T-helper 22 cell (primary cell): ENCODE data around the gene SRD5A1.
"Not testable (repeated sequence)": the region's sequence is repeated elsewhere in the genome, so short reads cannot be mapped to it uniquely, and the experiment has no call there.

Source experiments
- DNase-seq: peaks from one replicate; pipeline ENCODE4 v3.0.0-alpha.2; 2020; ENCODE audit warnings: low read depth

The SRD5A1 gene

DNA sequence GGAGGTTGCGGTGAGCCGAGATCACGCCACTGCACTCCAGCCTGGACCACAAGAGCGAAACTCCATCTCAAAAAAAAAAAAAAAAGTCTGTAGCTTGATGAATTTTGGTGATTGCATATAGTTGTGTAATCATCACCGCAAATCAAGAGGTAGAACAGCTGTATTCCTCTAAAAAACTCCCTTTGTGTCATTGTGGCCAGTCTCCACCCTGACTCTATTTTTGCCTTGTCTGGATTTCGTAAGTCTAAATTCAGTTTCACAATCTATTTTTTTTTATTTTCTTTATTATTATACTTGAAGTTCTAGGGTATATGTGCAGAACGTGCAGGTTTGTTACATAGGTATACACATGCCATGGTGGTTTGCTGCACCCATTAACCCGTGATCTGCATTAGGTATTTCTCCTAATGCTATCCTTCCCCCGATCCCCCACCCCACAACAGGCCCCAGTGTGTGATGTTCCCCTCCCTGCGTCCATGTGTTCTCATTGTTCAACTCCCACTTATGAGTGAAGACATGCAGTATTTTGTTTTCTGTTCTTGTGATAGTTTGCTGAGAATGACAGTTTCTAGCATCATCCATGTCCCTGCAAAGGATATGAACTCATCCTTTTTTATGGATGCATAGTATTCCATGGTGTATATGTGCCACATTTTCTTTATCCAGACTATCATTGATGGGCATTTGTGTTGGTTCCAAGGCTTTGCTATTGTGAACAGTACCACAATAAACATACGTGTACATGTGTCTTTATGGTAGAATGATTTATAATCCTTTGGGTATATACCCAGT is 12.5 kb downstream of the SRD5A1 start:
- not testable (repeated sequence) for DNase-seq

DNA sequence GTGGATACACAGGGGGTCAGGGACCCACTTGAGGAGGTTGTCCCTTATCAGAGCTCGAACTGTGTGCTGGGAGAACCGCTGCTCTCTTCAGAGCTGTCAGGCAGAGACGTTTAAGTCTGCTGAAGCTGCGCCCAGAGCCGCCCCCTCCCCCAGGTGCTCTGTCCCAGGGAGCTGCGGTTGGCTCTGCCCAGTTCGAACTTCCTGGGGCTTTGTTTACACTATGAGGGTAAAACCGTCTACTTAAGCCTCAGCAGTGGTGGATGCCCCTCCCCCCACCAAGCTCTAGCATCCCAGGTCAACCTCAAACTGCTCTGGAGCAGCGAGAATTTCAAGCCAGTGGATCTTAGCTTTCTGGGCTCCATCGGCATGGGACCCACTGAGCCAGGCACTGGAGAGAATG is 15.9 kb downstream of the SRD5A1 start:
- no peak for DNase-seq

DNA sequence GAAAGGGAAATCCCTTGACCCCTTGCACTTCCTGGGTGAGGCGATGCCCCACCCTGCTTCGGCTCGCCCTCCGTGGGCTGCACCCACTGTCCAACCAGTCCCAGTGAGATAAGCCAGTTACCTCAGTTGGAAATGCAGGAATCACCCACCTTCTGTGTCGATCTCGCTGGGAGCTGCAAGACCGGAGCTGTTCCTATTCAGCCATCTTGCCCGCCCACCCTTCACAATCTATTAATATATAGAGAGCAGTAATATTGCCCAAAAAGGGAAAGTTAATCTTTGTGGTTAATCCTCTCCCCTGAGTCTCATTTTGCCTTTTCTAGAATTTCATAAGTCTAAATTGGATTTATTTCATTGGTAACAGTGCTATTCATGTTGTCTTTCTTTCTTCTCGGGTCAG is 16.4 kb downstream of the SRD5A1 start:
- no peak for DNase-seq

DNA sequence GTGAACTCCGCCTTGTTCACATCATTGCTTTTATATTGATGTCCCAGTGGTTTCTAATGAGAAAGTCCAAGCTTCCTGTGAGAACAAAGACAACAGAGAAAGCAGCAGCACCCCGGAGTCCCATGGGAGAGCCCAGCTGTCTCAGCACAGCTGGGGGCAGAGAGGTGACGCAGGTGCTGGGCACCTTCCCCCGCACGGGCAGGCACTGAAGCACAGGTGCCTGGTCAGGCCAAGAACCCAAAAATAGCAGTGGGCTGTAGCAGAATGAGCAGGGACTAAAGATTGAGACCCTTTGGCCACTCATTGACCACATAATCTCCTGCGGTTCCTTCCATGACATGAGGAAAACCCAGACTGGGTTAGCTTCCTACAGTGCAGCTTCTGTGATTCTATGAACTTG is 18.8 kb downstream of the SRD5A1 start:
- DNase-seq = no peak

DNA sequence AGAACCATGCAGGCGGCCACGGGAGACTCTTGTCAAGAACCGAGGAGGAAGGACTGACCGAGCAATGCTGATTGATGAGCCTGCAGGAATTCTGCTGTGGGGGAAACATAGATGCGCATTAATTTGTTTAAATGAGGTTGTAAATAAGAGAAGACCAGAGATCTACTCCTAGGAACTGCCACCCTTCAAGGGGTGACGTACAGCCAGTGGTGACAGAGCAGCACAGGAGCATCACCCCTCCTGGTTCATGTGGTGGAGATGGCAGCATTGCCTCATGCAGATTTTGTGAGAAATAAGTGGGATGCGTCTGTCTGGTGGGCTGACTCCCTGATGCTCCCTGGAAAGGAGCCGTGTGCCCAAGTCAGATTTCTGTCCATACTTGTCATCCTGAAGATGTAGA is 22.2 kb downstream of the SRD5A1 start:
- no peak for DNase-seq

DNA sequence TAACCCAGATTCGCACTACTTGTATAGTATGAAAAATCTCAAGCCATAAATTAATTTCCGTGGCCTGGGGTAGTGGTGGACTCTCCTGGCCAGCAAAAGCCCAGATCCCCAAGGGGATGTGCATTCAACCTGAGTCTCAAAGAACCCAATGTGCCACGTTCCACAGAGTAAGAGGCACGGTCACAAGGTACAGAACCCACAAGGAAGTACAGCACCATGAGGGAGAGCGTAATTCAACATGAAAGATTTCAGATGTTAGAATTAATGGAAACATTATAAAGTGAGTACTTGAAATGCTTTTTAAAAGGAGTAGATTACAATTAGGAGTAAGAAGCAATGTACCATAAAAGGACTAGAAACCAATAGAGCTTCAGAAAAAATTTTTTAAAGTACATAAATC is 23.4 kb downstream of the SRD5A1 start:
- DNase-seq = no peak

DNA sequence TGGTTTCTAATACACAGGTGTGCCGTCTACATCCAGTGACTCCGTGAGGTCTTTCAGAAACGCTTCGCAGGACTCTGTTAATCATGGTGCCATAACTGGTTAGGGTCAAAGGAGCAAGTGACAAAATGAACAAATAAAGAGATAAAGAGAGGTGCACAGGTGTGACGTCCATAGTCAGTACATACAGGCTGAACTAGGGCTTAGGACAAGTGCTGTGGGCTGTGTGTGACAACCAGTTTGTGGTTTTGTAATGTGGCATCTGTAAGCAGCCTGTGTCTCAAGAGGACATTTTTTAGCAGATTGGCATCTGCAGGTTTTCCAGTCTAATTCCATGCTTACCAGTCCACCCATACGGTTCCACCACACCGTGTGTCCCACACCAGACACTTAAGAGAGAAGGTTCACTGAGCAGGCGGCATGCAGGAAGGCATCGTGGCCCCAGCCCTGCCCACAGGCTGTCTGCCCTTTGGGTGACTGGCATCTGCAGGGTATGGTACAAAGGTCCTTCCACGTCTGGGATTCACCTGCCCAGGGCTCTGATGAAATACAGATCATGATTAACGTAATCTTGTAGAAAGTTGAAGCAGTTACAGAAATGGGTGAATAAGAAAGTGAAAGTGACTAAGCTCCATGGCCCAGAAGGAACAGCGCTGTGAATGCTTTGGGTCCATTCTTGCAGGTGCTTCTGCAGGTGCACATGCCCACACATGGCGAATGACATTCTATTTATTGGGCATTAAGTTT is 26.9 kb downstream of the SRD5A1 start:
- no peak for DNase-seq

DNA sequence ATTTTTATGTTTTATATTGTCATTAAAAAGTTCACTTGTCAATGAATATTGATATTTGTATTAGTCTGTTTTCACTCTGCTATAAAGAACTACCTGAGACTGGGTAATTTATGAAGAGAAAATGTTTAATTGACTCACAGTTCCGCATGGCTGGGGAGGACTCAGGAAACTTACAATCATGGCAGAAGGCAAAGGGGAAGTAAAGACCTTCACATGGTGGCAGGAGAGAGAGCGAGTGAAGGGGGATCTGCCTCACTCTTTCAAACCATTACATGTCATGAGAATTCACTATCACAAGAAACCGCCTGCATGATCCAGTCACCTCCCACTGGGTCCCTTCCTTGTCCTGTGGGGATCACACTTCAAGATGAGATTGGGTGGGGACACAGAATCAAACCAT is 27.4 kb downstream of the SRD5A1 start:
- no peak for DNase-seq

DNA sequence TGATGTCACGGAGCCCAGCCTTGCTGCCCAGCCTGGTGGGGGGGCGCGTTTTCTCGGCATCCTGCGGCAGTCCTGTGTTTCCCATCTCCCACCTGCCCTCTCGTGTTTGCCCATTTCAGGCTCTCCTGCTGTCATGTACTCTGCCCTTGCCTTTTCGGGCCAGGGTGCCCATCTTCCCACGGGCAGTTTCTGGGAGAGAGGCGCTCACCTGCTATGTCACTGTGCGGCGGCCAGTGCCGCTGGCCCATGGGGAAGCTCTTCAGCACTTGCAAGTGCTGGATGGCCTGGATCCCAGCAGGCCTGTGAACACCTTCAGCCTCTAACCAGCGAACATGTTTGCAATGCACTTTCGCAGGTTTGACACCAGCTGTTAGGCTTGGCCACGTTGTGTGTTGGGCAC is 33.5 kb downstream of the SRD5A1 start:
- DNase-seq = no peak

DNA sequence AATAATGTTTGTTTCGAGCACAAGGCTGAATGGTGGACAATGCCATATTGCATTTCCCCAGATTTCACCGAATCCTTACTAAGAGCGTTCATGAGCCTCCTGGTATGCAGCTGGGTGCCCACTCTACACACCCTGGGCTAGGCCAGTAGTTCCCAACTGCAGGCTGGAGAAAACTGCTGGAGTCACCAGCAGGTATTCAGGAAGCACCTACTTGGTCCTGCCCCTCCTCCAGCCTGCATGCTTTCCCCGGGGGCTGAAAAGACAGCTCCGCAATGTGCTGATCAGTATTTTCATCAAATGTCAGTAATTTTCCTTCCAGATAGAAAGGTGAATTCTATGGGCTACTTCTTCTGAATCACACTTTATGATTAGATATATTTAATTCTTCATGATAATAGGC is 34.4 kb downstream of the SRD5A1 start:
- no peak for DNase-seq

DNA sequence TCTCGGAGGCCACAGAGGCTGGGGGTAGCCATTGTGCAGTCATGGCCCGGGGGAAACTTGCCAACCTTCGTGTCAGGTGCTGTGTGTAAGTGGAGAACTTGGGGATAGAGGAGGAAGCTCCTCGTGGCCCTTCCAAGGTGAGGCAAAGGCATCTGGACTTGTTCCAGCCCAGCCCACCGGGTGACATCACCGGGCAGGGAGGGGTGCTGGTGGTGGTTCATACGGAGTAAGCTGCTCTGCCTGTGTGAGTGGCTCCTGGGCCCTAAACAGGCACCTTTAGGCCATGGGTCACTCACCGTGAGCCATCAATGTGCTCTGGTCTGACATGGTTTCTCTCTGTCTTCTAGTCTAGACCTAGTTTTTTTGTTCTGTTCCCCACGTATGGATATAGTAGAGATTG is 35.5 kb downstream of the SRD5A1 start:
- DNase-seq = not testable (repeated sequence)

DNA sequence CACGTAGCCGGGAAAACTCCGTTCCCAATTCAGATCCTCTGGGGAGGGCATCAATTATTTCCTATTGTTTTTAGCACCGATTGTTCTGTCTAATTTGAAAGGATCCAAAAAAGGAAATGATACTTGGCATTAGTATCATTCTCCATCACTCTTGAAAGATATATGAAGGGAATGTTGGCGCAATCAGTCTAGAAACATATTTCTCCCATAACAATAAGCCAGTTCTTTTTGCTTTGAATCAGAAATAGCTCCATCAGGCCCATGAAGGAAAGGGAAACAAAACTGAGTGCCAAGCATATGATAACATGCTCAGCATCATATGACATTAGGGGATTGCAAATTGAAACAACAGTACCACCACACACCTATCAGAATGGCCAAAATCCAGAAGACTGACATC is 39.8 kb downstream of the SRD5A1 start:
- DNase-seq = no peak

DNA sequence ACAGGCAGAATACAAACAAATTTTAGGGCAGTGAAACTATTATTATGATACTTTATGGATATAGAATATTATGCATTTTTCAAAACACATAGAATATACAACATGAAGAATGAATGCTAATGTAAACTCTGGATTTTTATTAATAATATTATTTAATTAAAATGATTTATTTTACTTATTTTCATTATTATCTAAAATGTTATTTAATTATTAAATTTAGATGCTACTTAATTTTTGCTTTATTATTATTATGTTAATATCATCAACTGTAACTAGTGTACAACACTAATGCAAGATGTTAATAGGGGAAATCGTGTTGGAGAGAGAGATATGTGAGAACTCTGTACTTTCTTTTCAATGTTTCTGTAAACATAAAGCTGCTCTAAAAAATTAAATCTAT is 40.7 kb downstream of the SRD5A1 start:
- no peak for DNase-seq

DNA sequence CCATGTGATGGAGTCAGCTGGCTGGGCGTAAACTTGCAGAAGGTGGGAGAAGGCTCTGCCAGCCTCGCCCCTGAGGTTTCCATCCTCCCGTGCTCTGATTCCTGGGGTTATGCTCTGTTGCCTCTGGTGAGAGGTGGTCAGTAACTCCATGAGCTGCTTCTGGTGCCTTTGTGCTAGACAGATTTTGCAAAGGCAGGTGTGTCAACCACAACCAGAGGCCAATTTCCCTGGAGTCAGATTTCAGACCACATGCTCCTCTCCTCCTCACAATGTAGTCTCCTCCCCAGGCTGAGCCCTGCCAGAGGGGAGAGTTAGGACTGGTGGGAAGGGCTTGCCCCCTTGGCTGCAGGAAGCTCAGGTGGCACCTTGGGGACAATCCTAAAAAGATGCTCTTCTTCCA is 41.2 kb downstream of the SRD5A1 start:
- no peak for DNase-seq

DNA sequence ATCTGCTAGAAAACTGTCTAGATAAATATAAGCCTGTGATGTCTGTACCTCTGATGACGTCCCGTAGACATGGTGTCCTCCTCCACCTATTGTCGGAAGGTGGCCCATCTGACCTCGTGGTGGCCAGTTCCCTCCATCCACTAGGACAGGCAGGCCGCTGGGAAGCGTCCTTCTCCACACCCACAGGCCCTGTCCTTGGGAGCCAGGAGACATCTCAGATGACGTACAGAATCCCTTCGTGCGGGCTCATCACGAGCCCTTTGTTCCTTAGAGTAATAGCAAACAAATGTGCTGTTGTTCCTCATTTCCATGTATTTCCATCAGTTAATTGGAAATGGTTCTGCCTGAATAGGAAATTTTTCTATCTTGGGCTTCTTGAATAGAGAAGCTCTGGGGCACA is 41.6 kb downstream of the SRD5A1 start:
- DNase-seq = no peak

DNA sequence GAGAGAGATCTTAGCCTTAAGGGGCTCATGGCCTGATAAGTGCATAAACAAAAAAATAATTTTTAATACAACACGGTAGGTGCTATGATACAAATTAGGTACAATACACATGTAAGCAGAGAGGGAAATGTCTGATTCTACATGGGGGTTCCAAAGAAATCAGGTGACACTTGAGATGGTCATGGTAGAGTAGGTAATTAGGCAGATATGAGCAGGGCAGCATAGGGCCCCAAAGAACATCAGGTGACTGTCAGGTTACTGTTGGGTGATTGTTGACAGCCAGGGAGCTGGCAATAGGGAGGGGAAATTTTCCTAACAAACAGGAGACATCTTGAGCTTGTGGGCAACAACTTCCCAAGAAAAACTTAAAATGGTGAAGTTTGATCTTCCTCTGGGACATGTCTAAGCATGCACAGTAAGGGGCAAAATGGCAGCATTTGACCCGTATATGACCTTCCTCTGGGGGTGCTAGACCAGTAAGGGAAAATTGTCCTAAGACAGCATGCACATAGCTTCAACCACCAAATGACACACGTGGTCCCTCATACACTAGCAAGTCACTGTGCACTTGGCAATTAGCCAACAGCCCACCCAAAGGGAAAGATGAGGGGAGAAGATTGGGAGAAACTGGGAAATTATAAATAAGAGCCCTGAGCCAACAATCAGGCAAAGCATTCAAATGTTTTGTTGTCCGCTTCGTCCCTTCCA is 42.7 kb downstream of the SRD5A1 start:
- no peak for DNase-seq

DNA sequence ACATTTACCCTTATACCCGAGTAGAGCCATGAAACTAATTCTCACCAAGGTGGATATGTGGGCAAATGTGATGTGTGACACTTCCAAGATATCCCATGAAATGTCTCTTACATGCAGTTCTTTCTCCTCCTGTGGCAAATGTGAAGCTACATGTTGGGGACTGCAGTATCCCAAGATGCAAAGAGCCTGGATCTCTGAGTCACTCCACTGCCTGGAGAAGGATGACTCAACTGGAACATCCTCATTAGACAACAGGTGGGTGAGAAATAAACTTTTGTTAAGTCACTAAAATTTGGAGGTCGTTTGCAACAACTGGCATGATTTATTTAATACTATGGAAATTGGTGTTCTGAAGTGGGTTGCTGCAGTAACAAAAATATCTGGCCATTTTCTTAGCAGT is 43.5 kb downstream of the SRD5A1 start:
- DNase-seq = no peak

DNA sequence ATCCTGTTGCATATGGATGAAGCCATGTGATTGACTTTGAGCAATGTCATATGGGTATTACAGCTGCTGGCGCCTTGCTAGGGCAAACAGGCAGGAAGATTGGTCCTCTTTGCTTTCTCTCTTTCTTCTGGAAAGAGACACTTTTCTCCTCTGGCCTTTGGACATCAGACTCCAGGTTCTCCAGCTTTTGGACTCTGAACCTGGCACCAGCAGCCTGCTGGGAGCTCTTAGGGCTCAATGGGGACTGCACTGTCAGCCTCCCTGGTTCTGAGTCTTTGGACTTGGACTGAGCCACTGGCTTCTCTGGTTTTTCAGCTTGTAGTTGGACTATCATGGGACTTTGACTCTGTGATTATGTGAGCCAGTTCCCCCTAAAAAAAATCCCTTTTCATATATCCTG is 45.1 kb downstream of the SRD5A1 start:
- no peak for DNase-seq

DNA sequence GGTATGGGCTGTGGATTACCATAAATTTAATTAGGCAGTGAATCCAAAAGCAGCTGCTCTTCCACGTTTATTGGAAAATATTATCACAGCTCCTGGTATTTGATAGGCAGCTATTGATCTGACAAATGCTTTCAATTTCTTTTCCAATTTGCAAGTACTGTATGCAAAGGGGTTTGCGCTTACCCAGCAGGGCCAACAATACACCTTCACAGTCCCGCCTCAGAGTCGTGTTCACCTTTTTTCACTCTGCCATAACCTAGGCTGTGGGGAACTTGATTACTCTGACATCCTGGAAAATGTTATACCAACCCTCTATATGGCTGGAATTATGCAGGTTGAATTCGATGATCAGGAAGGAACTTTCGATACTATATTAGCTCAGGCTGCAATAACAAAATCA is 47.7 kb downstream of the SRD5A1 start:
- no peak for DNase-seq

DNA sequence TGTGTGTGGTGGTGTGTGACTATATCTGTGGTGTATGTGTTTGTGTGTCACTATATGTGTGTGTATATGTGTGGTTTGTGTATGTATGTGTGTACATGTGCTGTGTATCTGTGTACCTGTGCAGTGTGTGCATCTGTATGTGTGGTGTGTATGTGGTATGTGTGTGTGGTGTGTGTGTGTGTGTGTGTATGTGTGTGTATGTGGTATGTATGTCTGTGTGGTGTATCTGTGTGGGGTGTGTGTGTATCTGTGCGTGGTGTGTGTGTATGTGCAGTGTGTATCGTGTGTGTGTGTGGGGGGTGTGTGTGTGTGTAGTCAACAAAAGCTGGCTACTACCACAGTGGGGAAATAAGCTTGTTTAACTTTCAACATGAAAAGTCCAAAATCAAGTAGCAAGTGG is 48.4 kb downstream of the SRD5A1 start:
- no peak for DNase-seq

DNA sequence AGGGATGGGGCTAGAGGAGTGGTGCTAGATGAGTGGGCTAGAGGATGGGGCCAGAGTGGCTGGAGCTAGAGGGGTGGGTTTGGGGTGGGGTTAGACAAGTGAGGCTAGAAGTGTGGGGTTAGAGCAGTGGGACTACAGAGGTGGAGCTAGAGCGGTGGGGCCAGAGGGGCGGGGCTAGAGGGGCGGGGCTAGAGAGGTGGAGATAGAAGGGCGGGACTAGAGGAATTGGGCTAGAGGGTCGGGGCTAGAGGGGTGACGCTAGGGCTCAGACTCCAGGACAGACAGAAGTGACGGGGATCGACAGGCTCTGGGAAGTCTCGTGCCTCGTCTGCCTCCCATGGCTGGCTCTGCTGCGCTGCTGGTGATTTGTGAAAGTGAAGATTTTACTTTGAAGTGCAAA is 49.0 kb downstream of the SRD5A1 start:
- no peak for DNase-seq

DNA sequence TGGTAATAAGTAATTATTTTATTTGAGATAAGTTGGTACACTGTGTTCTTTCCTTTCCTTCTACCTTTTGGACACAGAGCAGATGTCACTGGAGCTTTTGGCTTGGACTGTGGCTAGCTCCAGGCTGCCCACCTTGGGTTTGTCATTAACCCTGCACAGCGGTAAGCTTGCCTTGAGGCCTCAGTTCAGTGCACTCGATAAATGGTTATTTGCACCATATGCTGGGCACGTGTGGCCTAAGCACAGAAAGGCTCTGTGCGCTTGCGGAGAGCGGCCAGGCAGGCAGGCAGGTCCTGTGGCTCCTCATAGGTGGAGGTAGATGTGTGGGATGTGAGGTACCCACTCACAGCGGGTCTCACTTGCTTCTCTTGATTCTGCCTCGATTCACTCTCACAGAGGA is 50.0 kb downstream of the SRD5A1 start:
- DNase-seq = no peak

DNA sequence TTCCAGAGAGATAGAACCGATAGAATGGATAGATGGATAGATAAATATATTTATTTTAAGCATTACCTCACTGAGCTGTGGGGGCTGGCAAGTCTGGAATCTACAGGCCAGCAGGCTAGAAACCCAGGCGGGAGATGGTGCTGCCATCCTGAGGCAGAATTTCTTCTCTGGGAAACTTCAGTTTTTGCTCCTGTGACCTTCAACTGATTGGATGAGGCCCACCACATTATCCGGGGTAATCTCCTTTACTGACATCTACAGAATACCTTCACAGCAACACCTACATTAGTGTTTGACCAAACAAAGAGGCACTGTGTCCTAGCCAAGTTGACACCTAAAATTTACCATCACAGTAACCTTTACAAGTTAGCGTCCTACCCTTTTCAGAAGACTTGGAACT is 50.8 kb downstream of the SRD5A1 start:
- DNase-seq = no peak
